SKM-1 treated with dmso at 0.1 percent for 144 hours (cell line): Measurements from ENCODE around the gene MUSK.

Experiments
- DNase-seq: peaks from one replicate; lab custom pipeline; 2025; ENCODE audit not compliant: unreplicated experiment; lab: John Stamatoyannopoulos, UW

MUSK gene

DNA sequence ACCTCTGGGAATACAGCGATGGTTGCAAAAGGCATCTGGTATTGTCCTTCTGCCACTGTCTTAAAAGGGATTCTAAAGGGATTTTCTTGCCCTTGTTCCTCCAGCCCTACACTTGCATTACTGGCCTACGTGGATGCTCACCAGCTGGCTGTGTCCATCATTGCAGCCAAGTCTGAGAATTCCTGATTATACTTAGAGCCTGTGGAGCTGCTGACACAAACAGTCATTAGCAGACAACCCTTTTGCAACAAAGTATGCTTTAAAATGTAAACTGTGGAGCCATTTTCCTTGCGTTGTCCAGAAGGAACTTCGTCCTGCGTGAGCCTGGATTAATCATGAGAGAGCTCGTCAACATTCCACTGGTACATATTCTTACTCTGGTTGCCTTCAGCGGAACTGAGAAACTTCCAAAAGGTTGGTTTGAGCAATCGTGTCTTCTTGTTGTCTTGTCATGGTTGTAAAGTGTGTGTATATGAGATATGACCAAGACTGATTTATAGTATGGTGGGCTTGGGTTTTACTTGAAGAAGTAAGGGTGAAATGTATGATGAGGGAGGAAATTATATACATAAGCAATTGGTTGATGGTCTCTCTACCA, at the start of gene MUSK:
TSS of gene MUSK (plus strand) at position 222 of the 598 bp plus-strand sequence. CDS start at position 336, 114 bp downstream.
- no peak for DNase-seq

DNA sequence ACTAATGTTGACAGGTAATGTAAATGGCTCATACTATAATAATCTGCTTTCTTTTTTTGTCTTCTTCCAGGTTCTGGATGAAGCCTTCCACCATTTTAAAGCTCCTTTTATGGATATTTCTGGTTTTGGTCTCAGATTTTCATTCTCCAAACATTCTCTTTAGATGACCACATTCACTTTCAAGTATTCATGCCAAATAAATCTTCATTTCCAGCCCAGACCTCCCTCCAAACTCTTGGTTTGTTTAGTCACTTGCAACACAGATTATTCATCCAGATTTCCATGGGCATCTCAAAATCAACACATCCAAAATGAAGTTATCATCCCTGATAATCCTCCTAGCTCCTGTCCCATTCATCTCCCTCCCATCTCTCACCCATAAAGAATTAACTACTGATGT, 48.8 kb upstream of the MUSK start:
- DNase-seq: no peak

DNA sequence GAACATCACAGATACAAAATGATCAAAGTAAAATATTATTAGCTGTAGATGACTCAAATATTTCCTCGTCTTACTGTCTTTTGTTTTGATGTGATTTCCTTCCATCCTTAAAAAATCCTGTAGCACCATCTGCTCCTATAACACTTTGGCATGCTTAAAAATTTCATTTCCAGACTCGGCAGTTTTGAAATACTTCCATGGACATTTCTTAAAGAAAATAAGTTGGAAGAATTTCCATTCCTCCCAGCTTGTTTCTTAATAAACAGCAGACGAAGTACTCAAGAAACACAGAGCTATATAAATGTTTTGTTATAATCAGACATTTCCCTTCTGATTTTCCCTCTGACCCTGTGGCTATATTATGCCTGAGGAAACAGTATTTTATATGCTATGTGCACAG, 47.9 kb upstream of the MUSK start:
- DNase-seq: no peak

DNA sequence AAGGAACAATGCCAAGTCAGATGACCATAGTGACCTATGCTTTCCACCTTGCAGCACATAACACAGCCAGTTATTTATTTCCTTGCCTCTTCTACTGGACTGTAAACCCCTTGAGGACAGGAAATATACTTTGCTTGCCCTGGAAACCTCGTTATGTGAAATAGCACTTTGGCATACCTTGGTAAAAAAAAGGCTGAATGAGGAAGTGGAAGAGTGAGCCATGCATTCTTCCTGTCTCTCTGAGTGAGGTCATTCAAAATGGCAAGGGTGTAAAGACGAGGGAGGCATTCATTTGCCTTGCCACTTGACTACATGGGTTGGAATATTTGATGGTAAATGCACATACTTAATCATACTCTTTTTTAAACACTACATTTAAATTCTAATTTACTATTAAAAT, 46.2 kb upstream of the MUSK start:
- DNase-seq: no peak

DNA sequence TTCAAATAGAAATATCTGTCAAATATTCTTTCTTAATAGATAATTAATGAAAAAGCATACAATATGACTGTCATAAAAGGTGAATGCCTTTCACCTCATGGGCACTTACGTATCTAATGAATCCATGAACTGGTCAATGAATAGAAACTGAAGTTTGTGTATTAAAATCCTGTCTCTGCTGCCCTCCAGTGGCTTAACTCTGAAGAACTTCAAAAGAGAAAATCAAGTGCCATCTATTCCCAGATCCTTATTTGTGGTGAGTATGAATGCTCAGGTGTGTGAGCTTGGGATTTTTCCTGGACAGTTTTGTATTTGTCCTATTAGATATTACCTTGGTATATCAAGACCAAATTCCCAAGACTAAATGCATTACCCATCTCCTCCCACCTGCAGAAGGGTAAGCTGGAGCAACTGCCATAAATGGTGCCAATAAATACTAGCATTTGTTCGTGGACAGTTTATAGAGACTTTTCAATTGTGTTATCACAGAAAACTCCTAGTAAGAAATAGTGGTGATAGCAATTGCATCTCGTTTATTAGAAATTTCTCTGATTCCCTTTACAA, 45.0 kb upstream of the MUSK start:
- DNase-seq: peak; percentile 22

DNA sequence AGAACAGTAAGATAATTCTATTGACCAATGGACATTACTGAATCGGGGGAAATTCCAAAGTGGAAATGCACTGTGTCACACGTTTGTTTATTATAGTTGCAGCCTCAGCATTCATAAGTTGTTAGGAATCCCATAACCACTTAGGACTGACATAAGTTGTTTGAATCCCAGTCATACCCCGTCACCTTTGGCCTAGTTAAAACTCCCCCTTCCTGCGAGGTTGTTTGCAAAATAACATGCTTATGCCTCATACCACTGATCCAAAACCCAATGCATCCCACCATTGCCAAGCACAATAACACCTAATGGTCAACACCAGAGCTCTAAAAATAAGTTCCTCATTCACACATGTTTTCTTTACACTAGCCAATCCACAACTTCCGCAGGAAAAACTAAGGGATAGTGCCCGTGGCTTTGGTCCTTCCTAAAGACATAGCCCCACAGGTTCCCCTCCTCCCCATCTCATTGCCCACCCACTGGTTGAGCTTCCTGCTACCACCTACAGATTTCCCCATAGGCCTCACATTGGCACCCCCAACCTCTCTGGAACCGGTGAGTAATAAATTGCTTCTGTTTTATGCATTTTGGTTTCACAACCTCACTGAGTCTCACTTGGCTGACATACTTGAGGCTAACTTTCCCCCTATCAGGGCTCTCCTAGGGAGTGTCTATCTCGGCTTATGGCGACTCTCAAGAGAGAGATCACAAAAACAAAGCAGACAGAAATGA, 42.3 kb upstream of the MUSK start:
- DNase-seq: no peak

DNA sequence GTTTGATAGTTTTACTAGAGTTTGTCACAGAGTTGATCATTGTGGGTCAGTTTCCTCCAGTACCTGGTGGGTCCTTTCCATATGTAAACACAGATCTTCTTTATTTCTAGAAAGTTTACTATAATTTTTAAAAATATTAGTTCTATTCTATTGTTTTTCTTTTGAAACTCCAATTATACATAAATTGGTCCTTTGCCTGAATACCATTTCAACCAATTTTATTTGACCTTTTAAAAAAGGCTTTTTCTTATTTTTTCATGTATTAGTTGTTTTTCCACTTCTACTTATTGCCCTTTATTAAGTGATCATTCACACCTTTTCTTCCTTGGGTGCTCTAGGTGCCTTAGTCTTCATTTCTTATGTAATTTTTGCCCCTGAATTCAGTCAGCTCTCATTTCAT, 33.0 kb upstream of the MUSK start:
- no peak for DNase-seq

DNA sequence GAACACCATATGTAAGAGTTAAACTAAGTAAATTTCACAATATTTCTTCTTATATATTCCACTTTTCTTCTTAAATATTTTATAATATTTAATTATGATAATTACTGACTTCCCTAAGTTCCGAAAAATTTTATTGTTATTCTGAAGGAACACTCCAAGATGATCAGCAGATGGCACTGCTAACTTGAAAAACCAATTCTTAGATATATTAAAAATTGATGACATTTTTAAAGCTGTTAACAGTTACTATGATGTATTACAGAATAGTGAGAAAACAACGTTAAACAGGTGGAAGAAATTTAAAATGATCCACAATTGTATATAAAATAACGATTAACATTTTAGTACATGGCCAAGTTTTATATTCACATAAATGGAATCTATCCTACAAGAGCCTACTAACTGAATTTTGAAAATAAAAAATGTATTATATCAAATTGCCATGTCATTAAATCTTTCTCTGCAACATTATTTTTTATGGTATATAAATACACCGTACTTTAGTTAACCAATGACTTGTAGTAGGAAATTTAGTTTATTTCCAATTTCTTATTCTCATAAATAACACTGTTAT, 30.1 kb upstream of the MUSK start:
- DNase-seq: no peak

DNA sequence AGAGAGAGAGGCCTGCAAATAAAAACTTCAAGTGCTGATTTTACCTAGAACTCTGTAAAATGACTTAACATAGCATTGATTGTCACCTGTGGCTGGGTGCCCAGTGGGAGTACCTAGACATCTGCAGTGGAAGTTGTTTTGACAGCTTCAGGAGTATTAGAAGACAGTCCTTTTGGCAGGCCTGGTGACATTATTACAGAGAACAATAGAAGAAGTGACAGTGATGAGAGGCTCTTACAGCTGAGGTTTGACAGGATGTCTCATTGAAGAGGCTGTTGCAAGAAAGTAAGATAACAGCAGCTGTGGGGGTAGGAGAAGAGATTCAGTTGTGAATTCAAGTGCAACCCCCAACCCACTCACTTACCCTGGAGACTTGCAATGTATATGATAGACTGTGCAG, 27.9 kb upstream of the MUSK start:
- no peak for DNase-seq

DNA sequence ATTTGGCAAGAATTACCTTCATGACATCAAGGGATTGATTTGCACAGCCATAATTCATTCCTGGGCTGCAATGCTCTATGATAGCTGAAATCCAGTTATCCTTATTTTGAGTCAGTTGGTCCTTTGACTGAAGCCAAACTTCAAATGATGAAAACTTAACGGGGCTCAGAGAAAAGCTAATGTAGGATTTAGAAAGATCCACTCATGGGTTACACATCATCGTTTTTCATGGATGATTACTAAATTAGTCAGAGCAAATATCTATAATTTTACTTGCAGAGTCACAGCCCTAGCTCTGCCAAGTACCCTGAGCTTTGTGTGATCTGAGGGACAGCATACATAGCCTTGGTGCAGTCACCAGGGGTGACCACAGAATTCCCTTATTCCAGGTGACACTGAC, 27.3 kb upstream of the MUSK start:
- no peak for DNase-seq

DNA sequence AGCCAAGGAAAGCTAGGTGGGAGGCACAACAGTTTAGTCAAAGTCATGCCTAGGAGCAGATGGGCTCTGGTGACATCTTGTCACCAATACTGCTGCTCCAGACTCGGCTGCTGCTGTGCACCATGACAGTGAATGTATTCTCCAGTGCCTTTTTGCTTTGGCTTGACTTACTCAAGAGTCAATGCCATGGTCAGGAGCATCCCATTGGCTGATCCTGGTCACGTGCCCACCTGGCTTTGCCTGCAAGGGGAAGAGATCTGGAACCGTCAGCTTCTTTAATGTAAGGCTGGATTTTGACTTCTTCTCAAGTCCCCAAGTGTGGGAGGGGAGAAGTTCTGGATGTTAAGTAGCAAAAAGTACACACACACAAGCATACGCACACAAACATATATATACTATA, 19.9 kb upstream of the MUSK start:
- DNase-seq: no peak

DNA sequence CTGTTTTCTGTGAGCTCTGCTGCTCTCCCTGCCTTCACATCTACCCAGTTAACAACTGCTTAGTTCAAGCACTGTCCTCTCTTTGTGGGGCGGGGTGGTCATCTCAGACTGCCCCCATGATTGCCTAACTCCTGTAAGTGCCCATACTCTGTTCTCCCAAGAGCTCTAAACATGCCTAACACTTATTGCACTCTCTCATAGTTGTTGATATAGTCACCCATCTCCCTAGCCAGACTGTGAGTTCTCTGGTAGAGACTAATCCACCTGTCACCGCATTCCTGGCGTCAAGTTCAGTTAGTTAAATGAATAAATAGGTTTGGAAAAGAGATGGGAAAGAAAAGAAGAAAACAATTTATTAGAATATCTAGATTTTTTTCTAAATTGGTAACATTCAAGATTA, 18.3 kb upstream of the MUSK start:
- no peak for DNase-seq

DNA sequence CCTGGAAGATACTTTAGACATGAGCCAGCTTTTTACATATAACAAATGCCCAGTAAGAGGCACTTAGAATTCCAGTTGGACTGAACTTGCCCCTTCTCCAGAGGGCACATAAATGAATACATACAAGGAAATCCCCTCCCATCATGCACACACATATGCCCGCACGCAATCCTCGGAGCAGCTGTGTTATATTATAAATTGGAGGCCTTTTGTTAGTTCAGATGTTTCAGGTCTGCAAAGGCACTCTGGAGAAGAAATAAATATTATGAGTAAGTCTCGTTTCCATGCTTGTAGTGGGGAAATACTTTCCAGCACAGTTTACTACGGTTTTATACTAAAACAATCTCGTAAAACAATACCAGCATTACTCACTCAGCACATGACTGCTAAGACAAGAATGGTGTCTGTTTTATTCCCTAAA, 17.6 kb upstream of the MUSK start:
- no peak for DNase-seq

DNA sequence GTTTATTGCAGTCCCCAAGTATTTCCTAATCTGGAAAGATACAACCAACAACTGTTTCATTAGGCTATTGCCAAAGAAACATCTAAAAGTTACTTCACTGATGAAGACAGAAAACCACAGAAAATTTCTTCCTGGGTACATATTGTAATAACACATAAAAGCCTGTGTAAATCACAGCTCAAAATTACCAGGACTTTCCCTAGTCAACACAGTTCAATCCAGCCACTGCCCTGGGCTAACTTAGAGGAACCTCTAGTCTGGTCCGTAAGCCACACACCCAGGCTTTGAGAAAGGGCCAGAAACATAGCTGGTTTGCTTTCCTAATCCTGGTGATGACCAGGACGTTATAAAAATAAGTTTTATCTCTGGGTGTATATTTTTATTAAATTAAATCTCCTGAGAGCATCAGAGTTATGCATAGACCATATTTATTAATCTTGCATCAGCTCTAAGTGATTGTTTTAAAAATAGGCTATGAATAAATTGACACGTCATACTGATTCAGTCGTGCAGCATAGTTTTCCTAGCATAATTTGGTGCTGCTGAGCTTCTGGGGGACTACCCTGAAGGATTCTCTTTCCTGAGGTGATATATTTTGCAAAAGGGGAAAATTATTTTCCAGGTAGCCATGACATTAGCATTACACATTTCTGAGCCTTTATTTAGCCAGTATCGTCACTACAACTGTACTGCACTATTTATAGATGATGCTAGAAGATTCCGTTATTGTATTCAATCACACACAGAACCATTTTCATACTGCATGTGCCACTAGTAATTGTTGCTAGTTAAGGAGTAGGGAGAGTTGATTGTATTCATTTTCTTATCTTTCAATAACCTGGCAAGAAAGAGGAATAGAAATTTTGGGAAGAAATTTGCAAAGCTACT, 12.6 kb upstream of the MUSK start:
- DNase-seq: no peak

DNA sequence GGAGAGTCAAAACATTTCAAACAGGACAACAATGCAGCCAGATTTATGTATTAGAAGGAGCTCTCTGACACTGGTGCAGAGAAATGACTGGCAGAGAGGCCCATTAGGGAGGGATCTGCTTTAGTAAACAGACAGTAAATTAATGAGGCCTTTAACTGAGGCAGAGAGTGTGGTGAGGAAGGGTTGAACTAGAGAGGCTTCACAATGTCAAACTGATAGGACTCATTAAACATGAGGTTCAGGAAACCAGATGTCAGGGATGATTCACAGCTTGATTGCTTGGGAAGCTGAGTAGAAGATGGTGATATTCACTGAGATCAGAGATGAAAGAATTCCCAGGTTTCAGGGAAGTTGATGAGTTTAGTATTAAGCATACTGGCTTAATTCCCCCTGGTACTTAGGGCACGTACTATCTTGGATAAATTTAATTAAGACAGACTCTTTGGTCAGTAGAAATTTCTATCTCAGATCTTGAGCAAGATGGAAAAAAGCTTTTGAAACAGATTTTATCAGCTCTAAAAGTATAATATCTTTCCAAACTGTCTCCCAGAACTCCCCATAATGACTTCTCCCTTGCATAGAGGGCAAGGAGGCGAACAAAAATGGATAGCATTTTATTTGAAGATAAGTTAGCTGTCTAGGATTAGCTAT, 8.6 kb upstream of the MUSK start:
- DNase-seq: no peak

DNA sequence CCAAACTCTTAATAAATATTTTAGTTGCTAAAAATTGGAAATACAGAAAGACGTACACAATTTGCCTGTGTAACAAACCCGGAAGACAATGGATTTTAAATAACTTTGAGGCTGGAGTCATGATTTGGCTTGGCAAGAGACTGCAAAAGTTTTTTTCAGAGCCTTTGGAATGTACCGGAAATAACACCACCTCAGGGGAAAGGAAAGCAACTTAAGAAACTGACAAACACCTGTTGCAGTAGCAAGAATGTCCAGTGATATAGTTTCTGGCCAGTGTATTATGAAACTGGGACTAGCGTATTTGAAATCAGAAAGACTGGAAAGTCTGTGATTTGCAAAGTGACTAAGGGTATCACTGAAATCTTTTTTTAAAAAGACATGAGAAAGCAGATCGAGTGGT, 842 bp downstream of the MUSK start:
- DNase-seq: no peak

DNA sequence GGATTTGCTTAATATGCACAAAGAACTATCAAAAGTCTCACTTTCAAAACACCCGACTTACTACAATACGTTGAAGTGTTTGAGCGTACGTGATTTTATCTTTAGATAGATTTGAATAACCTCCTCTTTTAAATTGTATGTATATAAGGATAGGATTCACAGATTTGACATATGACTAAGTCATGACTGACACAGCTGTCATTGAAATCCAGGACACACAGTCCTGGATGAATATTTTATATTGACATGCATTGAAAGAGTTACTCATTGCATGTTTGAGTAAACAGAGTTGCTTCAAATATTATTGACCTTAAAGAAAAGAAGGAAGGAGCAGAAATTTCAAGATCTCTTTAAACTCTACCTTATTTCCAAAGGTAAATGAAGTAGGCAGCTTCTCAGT, 3.3 kb downstream of the MUSK start:
- DNase-seq: no peak

DNA sequence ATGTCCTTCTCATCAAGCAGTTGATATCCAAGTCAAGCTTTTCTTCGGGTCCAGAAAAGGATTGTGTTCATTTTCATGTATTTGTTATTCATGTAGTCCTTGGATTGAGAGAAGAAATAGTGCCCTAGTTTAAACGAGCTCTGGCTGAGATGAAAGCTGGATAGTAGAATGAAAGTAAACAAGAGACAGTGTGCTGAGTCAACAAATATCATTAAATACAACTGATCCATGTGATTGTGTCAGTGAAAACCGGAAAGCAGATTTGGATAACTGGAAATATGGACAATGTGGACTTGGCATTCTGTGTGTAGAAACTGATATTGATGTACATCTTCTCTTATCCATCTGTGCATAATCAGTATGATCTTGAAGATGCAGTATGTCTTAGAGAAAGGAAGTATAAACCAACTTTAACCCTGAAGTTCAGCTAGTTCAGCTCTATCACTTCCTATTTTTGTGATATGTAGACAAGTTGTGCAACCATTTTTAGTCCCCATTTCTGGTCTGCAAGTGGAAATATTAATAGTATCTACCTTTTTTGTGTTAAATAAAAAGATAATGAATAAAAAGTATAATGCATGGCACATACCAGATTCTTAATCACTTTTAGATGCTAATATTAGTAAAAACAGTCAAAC, 4.4 kb downstream of the MUSK start:
- peak; percentile 7 for DNase-seq

DNA sequence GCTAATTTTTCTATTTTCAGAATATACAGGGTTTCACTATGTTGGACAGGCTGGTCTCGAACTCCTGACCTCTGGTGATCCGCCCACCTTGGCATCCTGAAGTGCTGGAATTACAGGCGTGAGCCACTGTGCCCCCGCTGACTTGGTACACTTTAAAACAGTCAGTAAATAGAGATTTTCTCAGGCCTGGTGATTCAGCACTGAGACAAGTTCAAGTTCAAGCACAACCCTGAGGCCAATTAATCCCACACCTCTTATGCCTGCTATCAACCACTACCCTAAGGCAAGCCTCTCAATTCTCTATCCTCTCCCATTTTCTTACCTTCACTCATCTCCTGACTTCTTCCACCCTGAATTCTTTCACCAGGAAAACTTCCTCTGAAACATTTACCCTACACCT, 18.9 kb downstream of the MUSK start:
- no peak for DNase-seq

DNA sequence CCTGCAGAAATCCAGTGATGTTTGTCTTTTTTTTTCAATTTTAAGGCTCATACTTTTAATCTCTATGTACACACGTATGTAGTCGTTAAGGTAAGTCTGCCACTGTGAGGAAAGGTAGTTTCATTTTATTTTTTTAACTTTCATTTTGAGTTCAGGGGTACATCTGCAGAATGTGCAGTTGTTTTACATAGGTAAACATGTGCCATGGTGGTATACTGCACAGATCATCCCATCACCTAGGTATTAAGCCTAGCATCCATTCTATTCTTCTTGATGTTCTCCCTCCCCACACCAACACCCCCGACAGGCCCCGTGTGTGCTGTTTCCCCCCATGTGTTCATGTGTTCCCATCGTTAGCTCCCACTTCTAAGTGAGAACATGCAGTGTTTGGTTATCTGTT, 19.7 kb downstream of the MUSK start:
- no peak for DNase-seq
